HepG2 (cell line): ENCODE measurements around the gene MSI2. TPM values are rescaled to one million over a fixed set of nuclear protein-coding genes. Genes with fewer than 3 reads are reported as not detected.

Source experiments
- ATAC-seq: fragments of 200-7000 bp; cut with Tn5 transposase; 3 replicates; pipeline ENCODE4 v1.9.1; 2020; ENCODE audit warnings: mild to moderate bottlenecking, moderate library complexity
- BruUV-seq: library from RNA; stranded (reverse); fragments of 400-500 nt; replicated peaks from 2 replicates; lab custom pipeline; 2021; lab: Mats Ljungman, UMichigan
- CTCF ChIA-PET: fragments of 300-600 bp; formaldehyde crosslinking; extraction: SDS; loops from one replicate; lab custom pipeline; 2021; ENCODE audit warnings: low total read pairs, inconsistent platforms, low intra/inter-chr PET ratio; lab: Yijun Ruan, JAX
- POLR2A ChIA-PET: fragments of 350-600 bp; sonication (Branson Sonifier 250); formaldehyde crosslinking; loops from one replicate; lab custom pipeline; 2020; ENCODE audit warnings: antibody characterized with exemption, inconsistent platforms; lab: Yijun Ruan, JAX
- DNase-seq: peaks from one replicate; pipeline ENCODE4 v3.0.0-alpha.2; 2015; ENCODE audit warnings: low spot score
- FAIRE-seq: peaks from 3 replicates; lab custom pipeline; 2011; peaks lifted over from hg19 to GRCh38; lab: Jason Lieb, UNC
- H2AFZ ChIP-seq: one replicate; pipeline ENCODE4 v1.6.1; 2011; ENCODE audit warnings: low read length, inconsistent platforms
- H3K27ac ChIP-seq: fragments of 300-600 bp; 3 replicates; pipeline ENCODE4 v1.8.0; 2011; ENCODE audit warnings: mixed run types, mild to moderate bottlenecking, mixed read lengths, low read length, inconsistent platforms; ENCODE audit not compliant: insufficient read depth; ENCODE audit errors: extremely low read length
- H3K27me3 ChIP-seq, 2 experiments: fragments of 200-600 bp in 1 of 2; 2 replicates in 1 of 2; 3 replicates in 1 of 2; pipeline versions ENCODE4 v1.6.0 to v1.8.0; 2011; ENCODE audit warnings: low read length in 2 of 2, mild to moderate bottlenecking in 2 of 2, moderate library complexity in 2 of 2, inconsistent platforms in 1 of 2; ENCODE audit not compliant: insufficient read depth in 2 of 2, control insufficient read depth in 1 of 2
- H3K36me3 ChIP-seq, 2 experiments: fragments of 200-600 bp in 1 of 2; replicated peaks in 1 of 2; 2 replicates in 1 of 2; 3 replicates in 1 of 2; pipeline versions ENCODE4 v1.5.1 to v1.8.0; 2011; ENCODE audit warnings: low read length in 2 of 2, inconsistent platforms in 1 of 2; ENCODE audit not compliant: insufficient read depth in 2 of 2, control insufficient read depth in 1 of 2
- H3K4me1 ChIP-seq: 2 replicates; pipeline ENCODE4 v1.5.1; 2012; ENCODE audit warnings: low read length, inconsistent platforms; ENCODE audit not compliant: insufficient read depth
- H3K4me2 ChIP-seq: 2 replicates; pipeline ENCODE4 v1.6.0; 2011; ENCODE audit warnings: low read depth, low read length, inconsistent platforms
- H3K4me3 ChIP-seq, 3 experiments: fragments of 200-600 bp in 1 of 3; sonication (generic), shearing (Covaris generic) in 1 of 3; replicated peaks in 1 of 3; 2 replicates each; pipeline ENCODE4 v1.5.1; 2011 to 2016; ENCODE audit warnings: low read length in 3 of 3, inconsistent platforms in 2 of 3, low read depth in 2 of 3, mild to moderate bottlenecking in 2 of 3, control low read depth in 1 of 3, mixed read lengths in 1 of 3; ENCODE audit not compliant: insufficient read depth in 1 of 3
- H3K79me2 ChIP-seq: one replicate; pipeline ENCODE4 v1.6.1; 2011; ENCODE audit warnings: low read length, inconsistent platforms; ENCODE audit not compliant: insufficient read depth
- H3K9ac ChIP-seq: 2 replicates; pipeline ENCODE4 v1.6.0; 2011; ENCODE audit warnings: mild to moderate bottlenecking, low read depth, low read length, inconsistent platforms; ENCODE audit not compliant: insufficient read depth
- H3K9me3 ChIP-seq: 2 replicates; pipeline ENCODE4 v1.5.1; 2012; ENCODE audit warnings: mild to moderate bottlenecking, low read length
- H4K20me1 ChIP-seq: 2 replicates; pipeline ENCODE4 v1.6.0; 2011; ENCODE audit warnings: inconsistent platforms, mild to moderate bottlenecking, low read length, moderate library complexity; ENCODE audit not compliant: insufficient read depth
- ADNP ChIP-seq: sonication (generic); formaldehyde crosslinking; IDR thresholded peaks from 2 replicates; pipeline ENCODE4 v1.4.0; 2020; ENCODE audit warnings: missing genetic modification reagents
- CBX2 ChIP-seq, 2 experiments: fragments of 200-600 bp in 1 of 2; sonication (generic); formaldehyde crosslinking in 1 of 2; IDR thresholded peaks; 2 replicates each; pipeline versions ENCODE4 v1.7.0 to v1.8.1; 2018 to 2022; ENCODE audit warnings: low read depth in 2 of 2, low read length in 1 of 2, mild to moderate bottlenecking in 1 of 2, missing genetic modification reagents in 1 of 2
- FOXJ3 ChIP-seq: sonication (generic); formaldehyde crosslinking; IDR thresholded peaks from 2 replicates; pipeline ENCODE4 v1.4.0; 2020; ENCODE audit warnings: missing genetic modification reagents, mild to moderate bottlenecking, borderline replicate concordance
- NRL ChIP-seq: sonication (generic); formaldehyde crosslinking; IDR thresholded peaks from 2 replicates; pipeline ENCODE4 v1.5.0; 2020; ENCODE audit warnings: missing genetic modification reagents, mild to moderate bottlenecking, moderate library complexity, borderline replicate concordance
- ZMYM4 ChIP-seq: sonication (generic); formaldehyde crosslinking; IDR thresholded peaks from 2 replicates; pipeline ENCODE4 v1.8.1; 2023; ENCODE audit warnings: mild to moderate bottlenecking, missing genetic modification reagents
- ZNF3 ChIP-seq: IDR thresholded peaks from 2 replicates; pipeline ENCODE4 v1.7.0; 2017; ENCODE audit warnings: inconsistent platforms
- ZNF687 ChIP-seq: sonication (generic); formaldehyde crosslinking; IDR thresholded peaks from 2 replicates; pipeline ENCODE4 v1.5.1; 2020; ENCODE audit warnings: mild to moderate bottlenecking, missing genetic modification reagents, moderate library complexity
- ZUFSP ChIP-seq: sonication (generic); formaldehyde crosslinking; IDR thresholded peaks from 2 replicates; pipeline ENCODE4 v1.9.0; 2021; ENCODE audit warnings: missing genetic modification reagents, mild to moderate bottlenecking, borderline replicate concordance
- WGBS: methylation state at CpG from one replicate; pipeline ENCODE4 v1.1.6; 2017; ENCODE audit warnings: low lambda C conversion rate; 5-methylcytosine and 5-hydroxymethylcytosine counted together
- in situ Hi-C: cut with HindIII; loops from 2 replicates; pipeline ENCODE4 v1.10.0; 2017; ENCODE audit warnings: low pct_unique_long_range_greater_than_20kb; ENCODE audit not compliant: extremely low pct_ligation_motif_present
- intact Hi-C: fragments of 100-400 bp; cut with micrococcal nuclease; formaldehyde crosslinking; loops from one replicate; pipeline ENCODE4 v1.10.0; 2022; ENCODE audit not compliant: unreplicated experiment
- polyA plus RNA-seq, 8 experiments: library from polyadenylated mRNA; depleted of rRNA in 3 of 8; stranded (reverse) in 7 of 8; unstranded in 1 of 8; fragments of >200 nt; fragmentation: Illumina TruSeq in 4 of 8; extraction: Trizol in 4 of 8; gene quantifications; 2 replicates each; pipeline versions ENCODE4 v1.2.1 to v1.2.3, GENCODE V29; 2011 to 2016; ENCODE audit warnings: low read depth in 4 of 8, missing spikeins in 1 of 8, mixed read lengths in 1 of 8; ENCODE audit not compliant: insufficient read depth in 1 of 8
- total RNA-seq, 5 experiments: library from RNA; depleted of rRNA; stranded (reverse); fragments of >200 nt; fragmentation: Illumina TruSeq; extraction: Trizol; gene quantifications; 2 replicates each; pipeline ENCODE4 v1.2.3, GENCODE V29; 2016; ENCODE audit warnings: low read depth in 1 of 5

The MSI2 gene
- total and polyA plus RNA-seq, 2 of the 13 experiments (the other 11 are each of a cell fraction or from before 2014, with no cell fraction given): 77.5 to 78.4 TPM

- TF ChIP-seq ZNF687 (CRISPR knock-in tag) (peak; percentile 46), NRL (CRISPR knock-in tag) (peak; percentile 17; the same call in 1 of the 2 replicates), ZUFSP (CRISPR knock-in tag) (no peak)
Measured at GRCh38 chr17:57424777-57425188, 168.5 kb downstream of the MSI2 start (continued).

- Histone ChIP-seq H3K4me1 (peaks cover 41% of the 10 kb centered on the region), H3K27ac (no peak overlapping the region), H3K4me2 (no peak overlapping the region), H3K9ac (no peak overlapping the region), H4K20me1 (no peaks in the 10 kb centered on the region), H3K4me3 (no peak overlapping the region), H3K9me3 (no peaks in the 10 kb centered on the region), H3K79me2 (peaks cover 25% of the 10 kb centered on the region), H3K36me3 (peaks cover 6 to 10% of the 10 kb centered on the region in 2 experiments; a peak in 3 of 5 replicates), H2AFZ (no peak overlapping the region), H3K27me3 (no peaks in the 10 kb centered on the region)
- ATAC-seq (no peak), FAIRE-seq (no peak), DNase-seq (no peak)
- BruUV-seq: no TSS peak
- in situ Hi-C loops (no loop called here), intact Hi-C loops (no loop called here)
- CTCF ChIA-PET: no interaction called here
- POLR2A ChIA-PET: no interaction called here
- no peak for TF ChIP-seq ZNF3
- no peak for TF ChIP-seq FOXJ3
- TF ChIP-seq ZMYM4: no peak
- TF ChIP-seq ADNP (CRISPR knock-in tag): no peak
- no peak for TF ChIP-seq CBX2 (IDR thresholded peaks at IDR 0.05; ENCODE audit: low read depth, low read length)
- no peak for TF ChIP-seq CBX2 (CRISPR knock-in tag; IDR thresholded peaks at IDR 0.05; ENCODE audit: low read depth)
- 96% methylated on average over 5 of the region's 5 CpGs for WGBS
Measured at GRCh38 chr17:57425431-57425830, 169.1 kb downstream of the MSI2 start.
